Measurements from ENCODE around the gene PSMG3. TPM values are rescaled to one million over a fixed set of nuclear protein-coding genes. Genes with fewer than 3 reads are reported as not detected.

Gene PSMG3
- polyA plus RNA-seq (2012; ENCODE audit: insufficient read length, low read depth) = 95.1 TPM

- TF ChIP-seq SIN3A (IDR thresholded peaks at IDR 0.05; ENCODE audit: borderline replicate concordance, insufficient read depth, low read length) (peak; percentile 66; the same call in 1 of the 2 replicates), TAF1 (IDR thresholded peaks at IDR 0.05; ENCODE audit: borderline replicate concordance, insufficient read depth, low read length) (peak; percentile 94), FOXP2 (optimal IDR thresholded peaks at IDR 0.05; ENCODE audit: borderline replicate concordance, extremely low read depth, extremely low read length, insufficient read depth) (peak; percentile 90), POLR2AphosphoS5 (IDR thresholded peaks at IDR 0.05; ENCODE audit: low read depth, low read length) (peak; percentile 78)
- TF ChIP-seq, protein P1, sequence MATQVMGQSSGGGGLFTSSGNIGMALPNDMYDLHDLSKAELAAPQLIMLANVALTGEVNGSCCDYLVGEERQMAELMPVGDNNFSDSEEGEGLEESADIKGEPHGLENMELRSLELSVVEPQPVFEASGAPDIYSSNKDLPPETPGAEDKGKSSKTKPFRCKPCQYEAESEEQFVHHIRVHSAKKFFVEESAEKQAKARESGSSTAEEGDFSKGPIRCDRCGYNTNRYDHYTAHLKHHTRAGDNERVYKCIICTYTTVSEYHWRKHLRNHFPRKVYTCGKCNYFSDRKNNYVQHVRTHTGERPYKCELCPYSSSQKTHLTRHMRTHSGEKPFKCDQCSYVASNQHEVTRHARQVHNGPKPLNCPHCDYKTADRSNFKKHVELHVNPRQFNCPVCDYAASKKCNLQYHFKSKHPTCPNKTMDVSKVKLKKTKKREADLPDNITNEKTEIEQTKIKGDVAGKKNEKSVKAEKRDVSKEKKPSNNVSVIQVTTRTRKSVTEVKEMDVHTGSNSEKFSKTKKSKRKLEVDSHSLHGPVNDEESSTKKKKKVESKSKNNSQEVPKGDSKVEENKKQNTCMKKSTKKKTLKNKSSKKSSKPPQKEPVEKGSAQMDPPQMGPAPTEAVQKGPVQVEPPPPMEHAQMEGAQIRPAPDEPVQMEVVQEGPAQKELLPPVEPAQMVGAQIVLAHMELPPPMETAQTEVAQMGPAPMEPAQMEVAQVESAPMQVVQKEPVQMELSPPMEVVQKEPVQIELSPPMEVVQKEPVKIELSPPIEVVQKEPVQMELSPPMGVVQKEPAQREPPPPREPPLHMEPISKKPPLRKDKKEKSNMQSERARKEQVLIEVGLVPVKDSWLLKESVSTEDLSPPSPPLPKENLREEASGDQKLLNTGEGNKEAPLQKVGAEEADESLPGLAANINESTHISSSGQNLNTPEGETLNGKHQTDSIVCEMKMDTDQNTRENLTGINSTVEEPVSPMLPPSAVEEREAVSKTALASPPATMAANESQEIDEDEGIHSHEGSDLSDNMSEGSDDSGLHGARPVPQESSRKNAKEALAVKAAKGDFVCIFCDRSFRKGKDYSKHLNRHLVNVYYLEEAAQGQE (IDR thresholded peaks at IDR 0.05; ENCODE audit: insufficient read depth in 1 of 2, low read depth in 2 of 2, low read length in 2 of 2) = peak in 1 of 2 experiments; percentile 59; a peak in 2 of 4 replicates
Observed at GRCh38 chr7:1569833-1570632, at the start of gene PSMG3. PSMG3 (minus strand) TSS chr7:1570032; CDS start chr7:1569339, 693 bp downstream.

DNA sequence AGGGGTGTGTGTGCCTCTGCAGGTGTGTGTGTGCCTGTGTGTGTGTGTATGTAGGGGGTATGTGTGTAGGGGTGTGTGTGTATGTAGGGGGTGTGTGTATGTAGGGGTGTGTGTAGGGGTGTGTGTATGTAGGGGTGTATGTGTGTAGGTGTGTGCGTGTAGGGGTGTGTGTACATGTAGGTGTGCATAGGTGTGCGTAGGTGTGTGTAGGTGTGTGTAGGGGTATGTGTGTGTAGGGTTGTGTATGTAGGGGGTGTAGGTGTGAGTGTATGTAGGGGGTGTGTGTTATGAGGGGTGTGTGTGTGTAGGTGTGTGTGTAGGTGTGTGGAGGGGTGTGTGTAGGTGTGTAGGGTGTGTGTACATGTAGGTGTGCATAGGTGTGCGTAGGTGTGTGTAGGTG is 48.6 kb upstream of the PSMG3 start:
- TF ChIP-seq, protein P1 (IDR thresholded peaks at IDR 0.05; ENCODE audit: insufficient read depth in 1 of 2, low read depth in 2 of 2, low read length in 2 of 2) = no peak

DNA sequence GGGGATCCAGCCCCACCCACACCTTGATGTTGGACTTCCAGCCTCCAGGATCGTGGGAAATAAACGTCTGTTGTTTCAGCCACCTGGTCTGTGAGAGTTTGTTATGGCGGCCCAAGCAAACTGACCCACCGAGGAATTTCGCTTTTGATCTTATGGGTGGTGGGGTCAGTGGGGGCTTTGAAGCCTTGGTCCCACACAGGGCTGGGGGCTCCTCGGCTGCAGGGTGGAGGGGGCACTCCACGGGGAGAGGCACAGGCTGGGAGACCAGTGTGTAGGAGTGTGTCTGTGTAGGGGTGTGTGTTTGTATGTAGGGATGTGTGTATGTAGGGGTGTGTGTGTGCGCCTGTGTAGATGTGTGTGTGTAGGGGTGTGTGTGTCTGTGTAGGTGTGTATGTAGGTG is 48.1 kb upstream of the PSMG3 start:
- TF ChIP-seq FOXP2 (optimal IDR thresholded peaks at IDR 0.05; ENCODE audit: borderline replicate concordance, extremely low read depth, extremely low read length, insufficient read depth) (no peak), POLR2AphosphoS5 (IDR thresholded peaks at IDR 0.05; ENCODE audit: low read depth, low read length) (no peak), SIN3A (IDR thresholded peaks at IDR 0.05; ENCODE audit: borderline replicate concordance, insufficient read depth, low read length) (no peak), TAF1 (IDR thresholded peaks at IDR 0.05; ENCODE audit: borderline replicate concordance, insufficient read depth, low read length) (no peak)
- TF ChIP-seq, protein P1 (IDR thresholded peaks at IDR 0.05; ENCODE audit: insufficient read depth in 1 of 2, low read depth in 2 of 2, low read length in 2 of 2) = no peak

GRCh38 chr7:1616741-1617140 is 46.9 kb upstream of the PSMG3 start:
- no peak for TF ChIP-seq SIN3A (IDR thresholded peaks at IDR 0.05; ENCODE audit: borderline replicate concordance, insufficient read depth, low read length)
- no peak for TF ChIP-seq FOXP2 (optimal IDR thresholded peaks at IDR 0.05; ENCODE audit: borderline replicate concordance, extremely low read depth, extremely low read length, insufficient read depth)
- no peak for TF ChIP-seq TAF1 (IDR thresholded peaks at IDR 0.05; ENCODE audit: borderline replicate concordance, insufficient read depth, low read length)
- TF ChIP-seq, protein P1 (IDR thresholded peaks at IDR 0.05; ENCODE audit: insufficient read depth in 1 of 2, low read depth in 2 of 2, low read length in 2 of 2) = no peak
- no peak for TF ChIP-seq POLR2AphosphoS5 (IDR thresholded peaks at IDR 0.05; ENCODE audit: low read depth, low read length)
